ENCODE results near the gene RFC4.

RFC4 gene

GRCh38 chr3:186750316-186750715 lies 56.0 kb downstream of the RFC4 start:
- Mint-ChIP-seq H3K9me3 (no peaks in the 10 kb centered on the region), H3K27ac (ENCODE audit: low read depth) (no peak overlapping the region), H3K36me3 (ENCODE audit: insufficient read depth) (no peaks in the 10 kb centered on the region), H3K4me1 (no peaks in the 10 kb centered on the region), H3K27me3 (no peaks in the 10 kb centered on the region), H3K4me3 (no peak overlapping the region)
- DNase-seq (ENCODE audit: low spot score in 2 of 2): no peak
- ATAC-seq (replicated peaks; ENCODE audit: extremely low read depth, poor library complexity, severe bottlenecking): no peak

GRCh38 chr3:186746008-186746407 lies 60.3 kb downstream of the RFC4 start:
- no peak for DNase-seq (ENCODE audit: low spot score in 2 of 2)
- Mint-ChIP-seq H3K27me3 (no peaks in the 10 kb centered on the region), H3K4me1 (no peaks in the 10 kb centered on the region), H3K9me3 (no peaks in the 10 kb centered on the region), H3K4me3 (no peak overlapping the region), H3K36me3 (ENCODE audit: insufficient read depth) (peaks cover 1% of the 10 kb centered on the region), H3K27ac (ENCODE audit: low read depth) (no peak overlapping the region)
- peak; percentile 32 for ATAC-seq (replicated peaks; ENCODE audit: extremely low read depth, poor library complexity, severe bottlenecking)

GRCh38 chr3:186743666-186744065 lies 62.6 kb downstream of the RFC4 start:
- ATAC-seq (replicated peaks; ENCODE audit: extremely low read depth, poor library complexity, severe bottlenecking): no peak
- DNase-seq (ENCODE audit: low spot score in 2 of 2): no peak
- H3K9me3 Mint-ChIP-seq: no peaks in the 10 kb centered on the region
- peaks cover 1% of the 10 kb centered on the region for H3K36me3 Mint-ChIP-seq (ENCODE audit: insufficient read depth)
- no peaks in the 10 kb centered on the region for H3K4me1 Mint-ChIP-seq
- no peak overlapping the region for H3K27ac Mint-ChIP-seq (ENCODE audit: low read depth)
- H3K27me3 Mint-ChIP-seq: no peaks in the 10 kb centered on the region
- no peak overlapping the region for H3K4me3 Mint-ChIP-seq

- H3K27ac Mint-ChIP-seq (ENCODE audit: low read depth): no peak overlapping the region
- no peak for ATAC-seq (replicated peaks; ENCODE audit: extremely low read depth, poor library complexity, severe bottlenecking)
- H3K4me1 Mint-ChIP-seq: no peaks in the 10 kb centered on the region
- H3K36me3 Mint-ChIP-seq (ENCODE audit: insufficient read depth): peaks cover 1% of the 10 kb centered on the region
- DNase-seq (ENCODE audit: low spot score in 2 of 2): no peak
- no peaks in the 10 kb centered on the region for H3K9me3 Mint-ChIP-seq
- H3K27me3 Mint-ChIP-seq: no peaks in the 10 kb centered on the region
- H3K4me3 Mint-ChIP-seq: no peak overlapping the region
Measured at GRCh38 chr3:186742618-186743380, 63.5 kb downstream of the RFC4 start.
